ENCODE data around the gene BBS9.
"Not testable (repeated sequence)": the region's sequence is repeated elsewhere in the genome, so short reads cannot be mapped to it uniquely, and the experiment has no call there.

BBS9 gene

GRCh38 chr7:33243319-33243881 lies 114.0 kb downstream of the BBS9 start:
- no peaks in the 10 kb centered on the region for H3K9me3 ChIP-seq (ENCODE audit: control insufficient read depth, low read length)
- peak; percentile 84 for DNase-seq (ENCODE audit: low read depth)
- no peak overlapping the region for H3K9ac ChIP-seq (ENCODE audit: low read length)
- H3K4me1 ChIP-seq (ENCODE audit: control insufficient read depth, insufficient read depth, low read length) = no peaks in the 10 kb centered on the region
- H3K4me3 ChIP-seq (ENCODE audit: low read length) = no peak overlapping the region
- H3K27me3 ChIP-seq (replicated peaks; ENCODE audit: control insufficient read depth, insufficient read depth, low read length) = no peaks in the 10 kb centered on the region
- no peaks in the 10 kb centered on the region for H3K36me3 ChIP-seq (ENCODE audit: control insufficient read depth, insufficient read depth, low read length, severe bottlenecking)

GRCh38 chr7:33248671-33249070 lies 119.3 kb downstream of the BBS9 start:
- Histone ChIP-seq H3K36me3 (ENCODE audit: control insufficient read depth, insufficient read depth, low read length, severe bottlenecking) (no peaks in the 10 kb centered on the region), H3K4me1 (ENCODE audit: control insufficient read depth, insufficient read depth, low read length) (peaks cover 17% of the 10 kb centered on the region), H3K27me3 (replicated peaks; ENCODE audit: control insufficient read depth, insufficient read depth, low read length) (no peaks in the 10 kb centered on the region), H3K9ac (ENCODE audit: low read length) (no peak overlapping the region), H3K4me3 (ENCODE audit: low read length) (no peak overlapping the region), H3K9me3 (ENCODE audit: control insufficient read depth, low read length) (no peaks in the 10 kb centered on the region)
- no peak for DNase-seq (ENCODE audit: low read depth)

GRCh38 chr7:33250421-33250871 lies 121.1 kb downstream of the BBS9 start:
- peak; percentile 86 for DNase-seq (ENCODE audit: low read depth)

GRCh38 chr7:33251301-33251700 lies 121.9 kb downstream of the BBS9 start:
- Histone ChIP-seq H3K27me3 (replicated peaks; ENCODE audit: control insufficient read depth, insufficient read depth, low read length) (no peaks in the 10 kb centered on the region), H3K4me1 (ENCODE audit: control insufficient read depth, insufficient read depth, low read length) (peaks cover 17% of the 10 kb centered on the region), H3K36me3 (ENCODE audit: control insufficient read depth, insufficient read depth, low read length, severe bottlenecking) (no peaks in the 10 kb centered on the region), H3K9ac (ENCODE audit: low read length) (no peak overlapping the region), H3K9me3 (ENCODE audit: control insufficient read depth, low read length) (no peaks in the 10 kb centered on the region), H3K4me3 (ENCODE audit: low read length) (no peak overlapping the region)
- DNase-seq (ENCODE audit: low read depth) = no peak

More at GRCh38 chr7:33250421-33250871, 121.1 kb downstream of the BBS9 start:
- H3K4me3 ChIP-seq (ENCODE audit: low read length) = no peak overlapping the region
- no peaks in the 10 kb centered on the region for H3K9me3 ChIP-seq (ENCODE audit: control insufficient read depth, low read length)
- no peaks in the 10 kb centered on the region for H3K36me3 ChIP-seq (ENCODE audit: control insufficient read depth, insufficient read depth, low read length, severe bottlenecking)
- no peaks in the 10 kb centered on the region for H3K27me3 ChIP-seq (replicated peaks; ENCODE audit: control insufficient read depth, insufficient read depth, low read length)
- no peak overlapping the region for H3K9ac ChIP-seq (ENCODE audit: low read length)
- H3K4me1 ChIP-seq (ENCODE audit: control insufficient read depth, insufficient read depth, low read length) = peaks cover 17% of the 10 kb centered on the region

- no peak overlapping the region for H3K9ac ChIP-seq (ENCODE audit: low read length)
- H3K36me3 ChIP-seq (ENCODE audit: control insufficient read depth, insufficient read depth, low read length, severe bottlenecking) = no peaks in the 10 kb centered on the region
- DNase-seq (ENCODE audit: low read depth) = peak; percentile 57
- H3K4me3 ChIP-seq (ENCODE audit: low read length) = no peak overlapping the region
- H3K27me3 ChIP-seq (replicated peaks; ENCODE audit: control insufficient read depth, insufficient read depth, low read length) = no peaks in the 10 kb centered on the region
- peaks cover 10% of the 10 kb centered on the region for H3K4me1 ChIP-seq (ENCODE audit: control insufficient read depth, insufficient read depth, low read length)
- H3K9me3 ChIP-seq (ENCODE audit: control insufficient read depth, low read length) = no peaks in the 10 kb centered on the region
Observed at GRCh38 chr7:33258491-33258951, 129.2 kb downstream of the BBS9 start.

- no peaks in the 10 kb centered on the region for H3K9me3 ChIP-seq (ENCODE audit: control insufficient read depth, low read length)
- H3K9ac ChIP-seq (ENCODE audit: low read length) = no peak overlapping the region
Observed at GRCh38 chr7:33261585-33261984, 132.2 kb downstream of the BBS9 start.

GRCh38 chr7:33262476-33262875 lies 133.1 kb downstream of the BBS9 start:
- no peak overlapping the region for H3K4me3 ChIP-seq (ENCODE audit: low read length)
- H3K9ac ChIP-seq (ENCODE audit: low read length) = no peak overlapping the region
- no peaks in the 10 kb centered on the region for H3K9me3 ChIP-seq (ENCODE audit: control insufficient read depth, low read length)
- no peak for DNase-seq (ENCODE audit: low read depth)
- no peaks in the 10 kb centered on the region for H3K27me3 ChIP-seq (replicated peaks; ENCODE audit: control insufficient read depth, insufficient read depth, low read length)
- no peaks in the 10 kb centered on the region for H3K36me3 ChIP-seq (ENCODE audit: control insufficient read depth, insufficient read depth, low read length, severe bottlenecking)
- H3K4me1 ChIP-seq (ENCODE audit: control insufficient read depth, insufficient read depth, low read length) = peaks cover 10% of the 10 kb centered on the region

More at GRCh38 chr7:33261585-33261984, 132.2 kb downstream of the BBS9 start:
- no peak for DNase-seq (ENCODE audit: low read depth)
- Histone ChIP-seq H3K4me1 (ENCODE audit: control insufficient read depth, insufficient read depth, low read length) (peaks cover 10% of the 10 kb centered on the region), H3K36me3 (ENCODE audit: control insufficient read depth, insufficient read depth, low read length, severe bottlenecking) (no peaks in the 10 kb centered on the region), H3K27me3 (replicated peaks; ENCODE audit: control insufficient read depth, insufficient read depth, low read length) (no peaks in the 10 kb centered on the region), H3K4me3 (ENCODE audit: low read length) (no peak overlapping the region)

GRCh38 chr7:33271839-33272371 lies 142.5 kb downstream of the BBS9 start:
- not testable (repeated sequence) for H3K27me3 ChIP-seq (replicated peaks; ENCODE audit: control insufficient read depth, insufficient read depth, low read length); H3K36me3 ChIP-seq (ENCODE audit: control insufficient read depth, insufficient read depth, low read length, severe bottlenecking); H3K4me3 ChIP-seq (ENCODE audit: low read length); H3K4me1 ChIP-seq (ENCODE audit: control insufficient read depth, insufficient read depth, low read length); H3K9ac ChIP-seq (ENCODE audit: low read length); DNase-seq (ENCODE audit: low read depth)
- peaks cover 11% of the 10 kb centered on the region for H3K9me3 ChIP-seq (ENCODE audit: control insufficient read depth, low read length)

GRCh38 chr7:33273356-33273755 lies 144.0 kb downstream of the BBS9 start:
- Histone ChIP-seq H3K9ac (ENCODE audit: low read length) (no peak overlapping the region), H3K27me3 (replicated peaks; ENCODE audit: control insufficient read depth, insufficient read depth, low read length) (no peaks in the 10 kb centered on the region), H3K4me1 (ENCODE audit: control insufficient read depth, insufficient read depth, low read length) (peaks cover 2% of the 10 kb centered on the region), H3K4me3 (ENCODE audit: low read length) (no peak overlapping the region), H3K36me3 (ENCODE audit: control insufficient read depth, insufficient read depth, low read length, severe bottlenecking) (peaks cover 3% of the 10 kb centered on the region), H3K9me3 (ENCODE audit: control insufficient read depth, low read length) (peaks cover 16% of the 10 kb centered on the region)
- DNase-seq (ENCODE audit: low read depth) = no peak

GRCh38 chr7:33276325-33276724 lies 147.0 kb downstream of the BBS9 start:
- H3K9me3 ChIP-seq (ENCODE audit: control insufficient read depth, low read length) = peaks cover 20% of the 10 kb centered on the region
- no peaks in the 10 kb centered on the region for H3K27me3 ChIP-seq (replicated peaks; ENCODE audit: control insufficient read depth, insufficient read depth, low read length)
- no peak overlapping the region for H3K9ac ChIP-seq (ENCODE audit: low read length)
- DNase-seq (ENCODE audit: low read depth) = no peak
- no peaks in the 10 kb centered on the region for H3K4me1 ChIP-seq (ENCODE audit: control insufficient read depth, insufficient read depth, low read length)
- H3K4me3 ChIP-seq (ENCODE audit: low read length) = no peak overlapping the region
- H3K36me3 ChIP-seq (ENCODE audit: control insufficient read depth, insufficient read depth, low read length, severe bottlenecking) = peaks cover 3% of the 10 kb centered on the region

- no peak overlapping the region for H3K9ac ChIP-seq (ENCODE audit: low read length)
- no peaks in the 10 kb centered on the region for H3K4me1 ChIP-seq (ENCODE audit: control insufficient read depth, insufficient read depth, low read length)
- peaks cover 3% of the 10 kb centered on the region for H3K36me3 ChIP-seq (ENCODE audit: control insufficient read depth, insufficient read depth, low read length, severe bottlenecking)
- DNase-seq (ENCODE audit: low read depth) = no peak
- H3K27me3 ChIP-seq (replicated peaks; ENCODE audit: control insufficient read depth, insufficient read depth, low read length) = no peaks in the 10 kb centered on the region
- peaks cover 16% of the 10 kb centered on the region for H3K9me3 ChIP-seq (ENCODE audit: control insufficient read depth, low read length)
- H3K4me3 ChIP-seq (ENCODE audit: low read length) = no peak overlapping the region
Observed at GRCh38 chr7:33276729-33277128, 147.4 kb downstream of the BBS9 start.

- H3K9me3 ChIP-seq (ENCODE audit: control insufficient read depth, low read length) = peaks cover 14% of the 10 kb centered on the region
- H3K4me1 ChIP-seq (ENCODE audit: control insufficient read depth, insufficient read depth, low read length) = no peaks in the 10 kb centered on the region
- H3K4me3 ChIP-seq (ENCODE audit: low read length) = no peak overlapping the region
- H3K9ac ChIP-seq (ENCODE audit: low read length) = no peak overlapping the region
- peaks cover 3% of the 10 kb centered on the region for H3K36me3 ChIP-seq (ENCODE audit: control insufficient read depth, insufficient read depth, low read length, severe bottlenecking)
- H3K27me3 ChIP-seq (replicated peaks; ENCODE audit: control insufficient read depth, insufficient read depth, low read length) = no peaks in the 10 kb centered on the region
- no peak for DNase-seq (ENCODE audit: low read depth)
Observed at GRCh38 chr7:33278095-33278494, 148.7 kb downstream of the BBS9 start.
